Common myeloid progenitor, CD34-positive (primary cell): Measurements from ENCODE around the gene DAPK2.

ENCODE experiments used
- CTCF ChIA-PET: fragments of 350-600 bp; sonication (Branson Sonifier 250); formaldehyde crosslinking; loops from one replicate; lab custom pipeline; 2021; ENCODE audit warnings: antibody characterized with exemption; lab: Charles Lee
- POLR2A ChIA-PET: fragments of 350-600 bp; sonication (Branson Sonifier 250); formaldehyde crosslinking; loops from one replicate; lab custom pipeline; 2021; ENCODE audit warnings: antibody characterized with exemption; lab: Charles Lee
- DNase-seq, 3 donors: peaks; one replicate each; pipeline versions ENCODE4 v3.0.0 to v3.0.0-alpha.2; 2013
- H3K27ac ChIP-seq, 2 experiments: 1 replicate in 1 of 2; 2 replicates in 1 of 2; pipeline ENCODE4 v1.7.0; 2013; ENCODE audit warnings: inconsistent platforms in 2 of 2, low read length in 2 of 2, mild to moderate bottlenecking in 2 of 2, low read depth in 1 of 2, moderate library complexity in 1 of 2; ENCODE audit not compliant: severe bottlenecking in 2 of 2, insufficient read depth in 1 of 2, poor library complexity in 1 of 2
- H3K27me3 ChIP-seq, 5 experiments: replicated peaks in 2 of 5; 1 replicate in 3 of 5; 2 replicates in 2 of 5; pipeline versions ENCODE4 v1.6.1 to v1.7.0; 2013; ENCODE audit warnings: low read length in 4 of 5, mild to moderate bottlenecking in 2 of 5, moderate library complexity in 2 of 5, inconsistent platforms in 1 of 5; ENCODE audit not compliant: insufficient read depth in 5 of 5, control insufficient read depth in 4 of 5
- H3K36me3 ChIP-seq, 4 experiments: 1 replicate in 2 of 4; 2 replicates in 2 of 4; pipeline versions ENCODE4 v1.6.1 to v1.7.0; 2013; ENCODE audit warnings: low read length in 3 of 4, control low read depth in 1 of 4, mild to moderate bottlenecking in 1 of 4; ENCODE audit not compliant: control insufficient read depth in 4 of 4, insufficient read depth in 4 of 4
- H3K4me1 ChIP-seq, 4 experiments: 1 replicate in 3 of 4; 2 replicates in 1 of 4; pipeline versions ENCODE4 v1.6.1 to v1.7.1; 2013; ENCODE audit warnings: low read length in 3 of 4, mild to moderate bottlenecking in 3 of 4, control low read depth in 1 of 4, inconsistent platforms in 1 of 4, moderate library complexity in 1 of 4; ENCODE audit not compliant: control insufficient read depth in 4 of 4, insufficient read depth in 4 of 4; ENCODE audit errors: control extremely low read depth in 1 of 4
- H3K4me3 ChIP-seq, 7 experiments: 1 replicate in 4 of 7; 2 replicates in 3 of 7; pipeline versions ENCODE4 v1.5.1 to v1.7.0; 2013; ENCODE audit warnings: mild to moderate bottlenecking in 7 of 7, low read length in 6 of 7, moderate library complexity in 6 of 7, inconsistent platforms in 2 of 7, low read depth in 2 of 7, control low read depth in 1 of 7; ENCODE audit not compliant: insufficient read depth in 4 of 7, control insufficient read depth in 1 of 7; ENCODE audit errors: extremely low read depth in 1 of 7
- H3K9me3 ChIP-seq, 5 experiments: 1 replicate in 4 of 5; 2 replicates in 1 of 5; pipeline versions ENCODE4 v1.6.1 to v1.7.1; 2013; ENCODE audit warnings: low read length in 4 of 5, mild to moderate bottlenecking in 2 of 5, inconsistent platforms in 1 of 5, low read depth in 1 of 5, moderate library complexity in 1 of 5; ENCODE audit not compliant: control insufficient read depth in 4 of 5, insufficient read depth in 2 of 5; ENCODE audit errors: control extremely low read depth in 1 of 5
- WGBS: methylation state at CpG from one replicate; pipeline ENCODE4 v1.1.5; 2013; ENCODE audit not compliant: insufficient coverage; 5-methylcytosine and 5-hydroxymethylcytosine counted together

DAPK2 gene

DNA sequence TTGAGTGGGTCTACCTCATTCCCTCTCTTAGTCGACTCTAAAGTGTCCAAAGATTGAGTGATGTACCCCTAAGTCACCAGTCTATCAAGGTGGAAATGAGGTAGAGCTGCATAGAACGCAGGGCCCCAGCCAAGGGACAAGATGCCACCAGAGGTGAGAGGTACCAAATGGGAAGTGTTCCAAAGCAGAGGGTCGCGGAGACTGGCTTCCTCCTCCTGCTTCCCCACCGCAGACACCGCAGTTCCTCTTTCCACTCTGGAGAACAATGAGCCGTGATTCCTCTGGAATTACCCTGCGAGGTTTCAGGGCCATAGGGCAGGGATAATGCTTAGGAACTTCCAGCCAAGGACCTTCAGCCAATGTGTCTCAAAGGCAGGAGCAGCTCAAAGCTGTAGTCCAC is 55.8 kb downstream of the DAPK2 start:
- H3K36me3 ChIP-seq = no peaks in the 10 kb centered on the region
- no peak overlapping the region for H3K27ac ChIP-seq
- peak in 1 of 3 donors; percentile 44 for DNase-seq
- no peaks in the 10 kb centered on the region for H3K9me3 ChIP-seq
- no peak overlapping the region for H3K4me3 ChIP-seq
- peaks cover 23 to 49% (median 44%) of the 10 kb centered on the region in 4 experiments for H3K4me1 ChIP-seq
- no peaks in the 10 kb centered on the region for H3K27me3 ChIP-seq
- 36% methylated on average over 7 of the region's 8 CpGs for WGBS
- ChIA-PET POLR2A (interaction anchor here (0.5 to 0.6 kb wide), 2 partner anchors 11 to 79 kb away, joined by 3 to 4 read pairs; no protein-coding TSS in a partner anchor), CTCF (interaction anchor here (0.9 to 1.4 kb wide), 2 partner anchors 16 to 19 kb away, joined by 3 to 4 read pairs; no protein-coding TSS in a partner anchor)

DNA sequence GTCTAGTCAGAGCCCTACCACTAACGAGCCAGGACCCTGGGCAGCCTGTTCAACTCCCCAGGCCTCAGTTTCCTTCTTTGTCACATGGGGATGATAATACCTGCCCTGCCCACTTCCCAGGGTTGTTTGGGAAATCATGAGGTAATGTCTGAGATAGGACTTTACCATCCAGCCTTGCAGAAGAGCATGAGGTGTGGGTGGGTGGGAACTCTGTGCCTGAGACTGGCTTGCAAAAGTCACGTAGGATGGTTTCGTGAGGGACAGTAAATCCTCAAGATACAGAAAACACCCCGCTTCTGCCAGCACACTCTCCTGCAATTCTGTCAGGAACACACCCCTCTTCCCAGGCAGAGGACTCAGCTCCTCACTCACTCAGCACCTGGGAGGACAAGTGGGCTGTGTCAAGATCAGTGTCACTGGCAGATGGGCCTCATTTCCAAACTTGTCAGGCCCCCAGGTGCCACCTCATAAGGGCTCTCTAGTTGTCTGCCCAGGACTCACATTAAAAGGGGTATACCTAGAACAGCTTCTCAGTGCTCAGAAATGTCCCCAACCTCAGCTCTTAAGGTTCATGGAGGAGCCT is 58.4 kb downstream of the DAPK2 start:
- 96% methylated on average over 3 of the region's 4 CpGs for WGBS
- DNase-seq = no peak
- no peaks in the 10 kb centered on the region for H3K36me3 ChIP-seq
- peak overlapping the region in 1 of 2 experiments; percentile 55 for H3K27ac ChIP-seq
- H3K4me1 ChIP-seq = peaks cover 23 to 62% (median 54%) of the 10 kb centered on the region in 4 experiments
- ChIA-PET POLR2A (interaction anchor here (0.6 kb wide), 1 partner anchor 81 kb away, joined by 6 read pairs; no protein-coding TSS in a partner anchor), CTCF (interaction anchor here (0.7 to 5.2 kb wide), 7 partner anchors 16 to 82 kb away, joined by 3 to 22 read pairs (median 4); partner anchors contain the start of gene DAPK2)
- H3K9me3 ChIP-seq = no peaks in the 10 kb centered on the region
- H3K27me3 ChIP-seq = no peaks in the 10 kb centered on the region
- no peak overlapping the region for H3K4me3 ChIP-seq

DNA sequence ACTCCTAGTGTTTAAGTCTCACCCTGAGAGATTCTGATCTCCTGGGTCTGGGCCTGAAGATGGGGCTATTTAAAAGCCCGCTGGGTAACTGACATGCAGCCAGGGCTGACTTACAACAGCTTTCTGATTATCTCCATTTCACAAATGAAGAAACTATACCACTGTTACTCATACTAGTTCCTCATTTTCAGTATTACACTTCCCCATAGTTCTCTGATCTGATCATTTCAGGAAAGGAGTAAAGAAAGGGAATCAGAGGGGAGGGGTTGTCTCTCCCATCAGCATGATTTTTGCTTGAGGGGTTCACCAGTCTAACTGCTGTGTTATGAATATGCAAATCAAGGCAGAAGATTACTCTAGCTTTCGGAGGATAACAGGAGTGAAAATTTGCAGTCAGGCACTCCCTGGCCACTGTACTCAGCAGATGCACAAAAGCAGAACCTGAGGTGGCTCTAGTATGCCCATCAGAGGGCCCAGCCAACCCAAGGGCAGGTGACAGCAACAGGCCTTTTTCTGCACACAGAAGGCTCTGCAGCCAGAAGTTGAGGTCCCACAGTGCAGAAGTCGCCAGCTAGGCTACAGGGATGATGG is 59.4 kb downstream of the DAPK2 start:
- ChIA-PET POLR2A (interaction anchor here (1.2 kb wide), 1 partner anchor 93 kb away, joined by 3 read pairs; no protein-coding TSS in a partner anchor), CTCF (interaction anchor here (1.0 to 5.2 kb wide), 10 partner anchors 15 to 59 kb away, joined by 3 to 22 read pairs (median 4); partner anchors contain the start of gene DAPK2)
- H3K27ac ChIP-seq = peak overlapping the region in 1 of 2 experiments; percentile 55
- H3K4me3 ChIP-seq = peak overlapping the region in 2 of 7 experiments; percentile 1 to 19
- no peaks in the 10 kb centered on the region for H3K36me3 ChIP-seq
- H3K27me3 ChIP-seq = no peaks in the 10 kb centered on the region
- DNase-seq = peak; percentile 70 to 93 (median 91)
- H3K9me3 ChIP-seq = no peaks in the 10 kb centered on the region
- H3K4me1 ChIP-seq = peaks cover 19 to 60% (median 54%) of the 10 kb centered on the region in 4 experiments
- WGBS = 11% methylated on average over 3 of the region's 3 CpGs

DNA sequence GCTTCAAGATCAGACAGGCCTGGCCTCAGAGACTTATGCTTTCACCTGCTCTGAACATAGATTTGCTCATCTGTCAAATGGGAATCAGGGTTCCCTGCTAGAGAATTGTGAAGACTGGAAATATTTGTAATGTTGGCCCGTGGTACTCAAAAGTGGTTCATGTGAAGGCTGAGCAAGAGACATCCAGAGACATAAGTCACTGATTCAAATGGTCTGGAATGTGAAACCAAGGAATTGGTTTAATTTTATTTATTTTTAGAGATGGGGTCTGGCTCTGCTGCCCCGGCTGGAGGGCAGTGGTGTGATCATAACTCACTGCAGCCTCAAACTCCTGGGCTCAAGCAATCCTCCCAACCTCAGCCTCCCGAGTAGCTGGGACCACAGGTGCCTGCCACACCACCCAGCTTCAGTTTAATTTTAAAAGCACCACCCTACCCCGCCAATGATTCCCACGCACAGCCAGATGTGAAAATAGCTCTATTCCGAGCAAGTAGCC is 60.1 kb downstream of the DAPK2 start:
- no peak overlapping the region for H3K4me3 ChIP-seq
- H3K4me1 ChIP-seq = peaks cover 13 to 55% (median 49%) of the 10 kb centered on the region in 4 experiments
- no peaks in the 10 kb centered on the region for H3K9me3 ChIP-seq
- peak overlapping the region; percentile 47 to 55 for H3K27ac ChIP-seq
- ChIA-PET CTCF (interaction anchor here (1.2 to 5.2 kb wide), 8 partner anchors 15 to 60 kb away, joined by 3 to 22 read pairs (median 4); partner anchors contain the start of gene DAPK2), POLR2A (interaction anchor here (1.2 kb wide), 1 partner anchor 93 kb away, joined by 3 read pairs; no protein-coding TSS in a partner anchor)
- no peak for DNase-seq
- H3K27me3 ChIP-seq = no peaks in the 10 kb centered on the region
- WGBS = 79% methylated on average over 6 of the region's 6 CpGs
- no peaks in the 10 kb centered on the region for H3K36me3 ChIP-seq

DNA sequence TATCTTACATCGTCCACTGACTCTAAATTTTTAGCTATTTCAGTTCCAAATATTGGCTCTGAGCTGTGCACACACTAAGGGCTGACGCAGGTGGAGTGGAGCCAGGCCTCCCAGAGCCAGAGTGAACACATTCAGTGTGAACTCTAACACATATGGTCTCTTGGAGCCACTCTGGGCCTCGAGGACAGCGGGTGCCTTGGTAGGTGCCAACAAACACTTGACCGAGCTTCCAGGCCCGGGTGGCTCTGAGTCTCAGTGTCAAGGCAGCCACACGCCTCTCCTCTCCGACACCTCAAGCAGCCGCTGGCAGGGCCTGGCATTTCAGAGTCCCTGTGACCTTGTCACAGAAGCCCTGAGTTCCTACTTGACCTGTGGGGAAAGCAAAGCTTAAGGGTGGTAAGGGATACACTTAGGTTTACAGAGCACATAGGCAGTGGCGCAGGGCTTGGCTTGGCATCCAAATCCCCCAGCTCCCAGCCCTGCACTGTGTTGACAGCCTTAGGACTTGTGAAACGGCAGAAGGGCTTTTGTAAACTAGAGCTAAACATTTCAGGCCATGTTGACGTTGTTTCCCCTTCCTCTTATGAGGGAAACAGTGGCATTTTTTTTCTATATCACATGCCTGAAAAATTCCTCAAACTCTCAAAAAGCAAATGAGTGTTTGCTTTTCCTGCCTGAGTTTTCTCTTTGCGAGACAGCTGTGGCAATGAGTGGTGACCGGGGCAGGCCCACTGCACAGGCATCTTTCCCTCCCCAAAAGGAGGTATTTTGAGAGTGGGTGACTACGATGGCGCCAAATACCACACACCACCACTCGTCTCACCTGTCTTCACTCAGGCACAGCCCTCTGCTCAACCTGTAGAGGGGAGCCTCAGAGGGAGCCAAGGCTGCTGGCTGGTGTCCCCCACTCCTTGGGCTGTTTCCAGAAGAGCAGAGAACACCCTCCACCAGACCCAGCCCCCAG is 60.8 kb downstream of the DAPK2 start:
- Histone ChIP-seq H3K27ac (peak overlapping the region; percentile 47 to 55), H3K4me3 (no peak overlapping the region)

DNA sequence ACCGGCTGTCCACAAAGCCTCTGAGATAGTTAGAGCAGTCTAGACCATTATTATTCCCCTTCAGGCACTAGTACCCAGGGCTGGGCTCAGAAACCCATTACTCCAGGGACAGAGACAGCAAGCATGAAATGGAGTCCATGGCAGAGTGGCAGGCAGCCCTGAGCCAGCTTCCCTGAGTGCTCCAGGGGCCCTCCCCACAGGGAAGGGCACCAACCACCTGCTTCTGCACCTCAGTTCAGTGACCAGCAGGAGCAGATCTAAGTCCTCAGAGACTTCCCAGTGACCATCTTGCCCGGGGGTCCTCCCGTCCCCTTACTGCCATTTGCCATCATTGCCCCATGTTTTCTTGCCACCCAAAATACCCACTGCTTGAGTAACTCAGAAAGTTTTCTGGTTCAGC is 62.0 kb downstream of the DAPK2 start:
- H3K9me3 ChIP-seq = no peaks in the 10 kb centered on the region
- H3K36me3 ChIP-seq = no peaks in the 10 kb centered on the region
- no peak overlapping the region for H3K4me3 ChIP-seq
- H3K27me3 ChIP-seq = no peaks in the 10 kb centered on the region
- no peak overlapping the region for H3K27ac ChIP-seq
- WGBS = 100% methylated on average over 1 of the region's 3 CpGs
- H3K4me1 ChIP-seq = peaks cover 10 to 45% (median 39%) of the 10 kb centered on the region in 4 experiments
- ChIA-PET CTCF (interaction anchor here (0.9 to 5.2 kb wide), 11 partner anchors 10 to 232 kb away, joined by 3 to 22 read pairs (median 5); partner anchors contain the start of gene HERC1), POLR2A (no interaction called here)
- no peak for DNase-seq

More for the DNA sequence above, 60.8 kb downstream of the DAPK2 start:
- Histone ChIP-seq H3K27me3 (no peaks in the 10 kb centered on the region), H3K9me3 (no peaks in the 10 kb centered on the region), H3K4me1 (peaks cover 10 to 48% (median 41%) of the 10 kb centered on the region in 4 experiments), H3K36me3 (no peaks in the 10 kb centered on the region)
- WGBS = 81% methylated on average over 10 of the region's 17 CpGs
- no peak for DNase-seq
- CTCF ChIA-PET = interaction anchor here (0.6 to 5.2 kb wide), 13 partner anchors 11 to 233 kb away, joined by 3 to 22 read pairs (median 4); partner anchors contain the start of gene DAPK2
- POLR2A ChIA-PET = interaction anchor here (0.5 to 1.2 kb wide), 2 partner anchors 73 to 92 kb away, joined by 3 read pairs; no protein-coding TSS in a partner anchor
